Omental fat pad (tissue), 4 donors: ENCODE results near the gene GMDS. TPM values are rescaled to one million over a fixed set of nuclear protein-coding genes. Genes with fewer than 3 reads are reported as not detected.

Experiments
- ATAC-seq: fragments of 150-250 bp; one replicate; pipeline ENCODE4 v1.9.1; 2016; ENCODE audit warnings: mild to moderate bottlenecking, moderate library complexity; ENCODE audit not compliant: low FRiP score
- DNase-seq: peaks from one replicate; pipeline ENCODE4 v3.0.0-alpha.2; 2019; ENCODE audit warnings: low spot score
- CTCF ChIP-seq, 3 donors: fragments of 450-650 bp; IDR thresholded peaks; one replicate each; pipeline ENCODE4 v1.5.1; 2016 to 2017; ENCODE audit warnings: antibody characterized with exemption in 3 of 3, mild to moderate bottlenecking in 3 of 3, moderate library complexity in 2 of 3
- total RNA-seq, 4 donors: library from RNA; depleted of rRNA; stranded (reverse); fragments of >200 nt; gene quantifications; one replicate each; pipeline ENCODE4 v1.1.0, GENCODE V29; 2016

The GMDS gene
- total RNA-seq, 4 donors from 2014 or later: 5.6 to 20.6 (median 10.7) TPM

GRCh38 chr6:2242311-2242710, 3.1 kb downstream of the GMDS start:
- DNase-seq: no peak
- no peak for TF ChIP-seq CTCF (IDR thresholded peaks at IDR 0.05)
- ATAC-seq: no peak

GRCh38 chr6:2240961-2241360, 4.4 kb downstream of the GMDS start:
- ATAC-seq (no peak), DNase-seq (no peak)
- TF ChIP-seq CTCF (IDR thresholded peaks at IDR 0.05): no peak

- TF ChIP-seq CTCF (IDR thresholded peaks at IDR 0.05): no peak
- no peak for DNase-seq
These were observed 8.4 kb downstream of the GMDS start for GRCh38 chr6:2237001-2237400.

GRCh38 chr6:2235777-2236495, 9.5 kb downstream of the GMDS start:
- DNase-seq: no peak
- ATAC-seq: no peak
- TF ChIP-seq CTCF (IDR thresholded peaks at IDR 0.05): no peak

More at GRCh38 chr6:2237001-2237400, 8.4 kb downstream of the GMDS start:
- no peak for ATAC-seq

GRCh38 chr6:2232445-2232844, 13.0 kb downstream of the GMDS start:
- ATAC-seq (no peak), DNase-seq (no peak)
- TF ChIP-seq CTCF (IDR thresholded peaks at IDR 0.05): no peak

GRCh38 chr6:2231438-2231837, 14.0 kb downstream of the GMDS start:
- DNase-seq (no peak), ATAC-seq (no peak)
- no peak for TF ChIP-seq CTCF (IDR thresholded peaks at IDR 0.05)

GRCh38 chr6:2230659-2231277, 14.6 kb downstream of the GMDS start:
- no peak for TF ChIP-seq CTCF (IDR thresholded peaks at IDR 0.05)
- ATAC-seq (no peak), DNase-seq (no peak)
